ENCODE data around the gene NXPH3.

Gene NXPH3

DNA sequence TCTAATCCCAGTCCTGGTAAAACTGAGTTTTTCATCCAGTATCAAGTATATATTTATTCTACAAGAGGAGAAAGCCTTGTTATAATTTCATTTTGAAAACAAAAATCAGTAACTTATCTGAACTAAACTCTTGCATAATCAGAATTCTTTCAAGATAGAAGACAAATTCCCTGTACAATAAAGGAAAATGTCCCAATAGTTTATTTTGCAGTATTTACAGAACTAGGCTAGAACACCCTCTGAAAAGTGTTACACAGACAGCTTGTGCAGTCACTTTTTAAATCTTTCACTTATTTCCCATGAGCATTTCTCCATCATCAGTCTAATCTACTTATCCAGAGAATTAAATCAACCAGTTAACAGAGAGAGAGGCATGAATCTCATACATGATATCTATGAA is 53.8 kb downstream of the NXPH3 start:
- DNase-seq (ENCODE audit: low read depth): no peak

DNA sequence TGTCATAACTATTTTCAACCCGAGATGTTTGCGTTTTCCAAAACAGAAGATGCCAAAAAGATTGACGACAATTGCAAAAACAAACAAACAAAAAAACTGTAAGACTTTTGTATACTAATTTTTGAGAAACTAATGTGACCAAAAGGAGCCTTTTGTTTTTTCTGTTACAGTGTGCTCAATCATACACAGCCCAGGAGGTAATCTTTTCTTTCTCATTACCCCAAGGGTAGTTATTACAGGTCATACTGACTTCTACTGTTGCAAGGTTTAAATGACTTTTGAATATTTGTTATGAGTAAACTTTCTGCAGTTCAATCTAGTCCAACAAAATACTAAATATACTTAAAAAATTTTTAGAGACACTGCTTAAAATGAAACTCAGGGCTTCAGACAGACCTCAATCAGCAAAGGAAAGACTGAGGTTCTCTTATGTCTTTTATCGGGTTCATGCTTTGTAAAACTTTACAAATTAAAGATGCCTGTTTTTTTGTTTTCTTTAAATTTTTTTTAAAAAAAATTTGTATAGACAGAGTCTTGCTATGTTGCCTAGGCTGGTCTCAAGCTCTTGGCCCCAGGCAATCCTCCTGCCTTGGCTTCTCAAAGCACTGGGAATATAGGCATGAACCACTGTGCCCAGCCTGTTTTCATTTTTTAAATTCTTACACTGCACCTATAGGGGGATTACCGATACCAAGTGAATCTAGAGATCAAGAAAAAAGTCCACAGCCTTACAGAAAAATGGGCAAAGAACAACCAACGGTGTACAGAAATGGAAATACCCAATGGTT is 54.6 kb downstream of the NXPH3 start:
- no peak for DNase-seq (ENCODE audit: low read depth)

DNA sequence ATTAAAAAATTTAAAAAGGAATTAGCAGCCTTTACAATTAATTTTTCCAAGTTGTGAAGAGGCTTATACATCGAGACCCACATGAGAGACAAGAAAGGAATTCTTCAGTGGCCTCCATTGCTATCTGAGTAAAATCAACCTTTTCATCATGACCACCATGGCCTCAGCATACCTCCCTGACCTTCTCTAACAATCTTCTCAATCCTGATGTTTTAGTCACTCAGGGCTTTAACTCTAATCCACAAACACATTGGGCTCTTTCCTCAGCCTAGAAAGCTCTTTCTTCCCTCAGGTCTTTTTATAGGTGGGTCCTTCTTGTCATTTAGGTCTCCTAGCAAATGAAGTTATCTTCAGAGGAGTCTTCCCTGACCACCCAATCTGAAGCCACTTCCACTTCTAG is 55.8 kb downstream of the NXPH3 start:
- no peak for DNase-seq (ENCODE audit: low read depth)

Measured in GM04504 (cell line).